Body of pancreas (tissue), 4 donors: ENCODE data around the gene FHOD3. TPM values are rescaled to one million over a fixed set of nuclear protein-coding genes. Genes with fewer than 3 reads are reported as not detected.

Experiments used
- ATAC-seq: fragments of 150-250 bp; one replicate; pipeline ENCODE4 v1.9.1; 2016
- DNase-seq, 4 donors: peaks; one replicate each; pipeline ENCODE4 v3.0.0-alpha.2; 2019
- H3K27ac ChIP-seq, 4 donors: fragments of 200-600 bp; sonication (generic); 1 replicate in 3 of 4; 2 replicates in 1 of 4; pipeline versions ENCODE4 v1.5.1 to v1.6.1; 2016 to 2019; ENCODE audit warnings: mild to moderate bottlenecking in 1 of 4, mixed read lengths in 1 of 4, moderate library complexity in 1 of 4
- H3K27me3 ChIP-seq, 2 donors: fragments of 200-600 bp; sonication (generic); one replicate each; pipeline ENCODE4 v1.6.0; 2016; ENCODE audit warnings: mild to moderate bottlenecking in 1 of 2
- H3K36me3 ChIP-seq, 2 donors: fragments of 200-600 bp; sonication (generic); replicated peaks in 1 of 2; 2 replicates each; pipeline ENCODE4 v1.5.1; 2016; ENCODE audit warnings: low read depth in 2 of 2; ENCODE audit not compliant: insufficient read depth in 1 of 2
- H3K4me1 ChIP-seq: fragments of 200-600 bp; sonication (generic); one replicate; pipeline ENCODE4 v1.6.0; 2016
- H3K4me3 ChIP-seq, 2 donors: fragments of 200-600 bp; sonication (generic); 1 replicate in 1 of 2; 2 replicates in 1 of 2; pipeline ENCODE4 v1.5.1; 2016 to 2019
- H3K9me3 ChIP-seq, 3 donors: fragments of 200-600 bp; sonication (generic); 1 replicate in 2 of 3; 2 replicates in 1 of 3; pipeline ENCODE4 v1.5.1; 2016
- CTCF ChIP-seq, 7 experiments: fragments of 450-650 bp in 4 of 7; fragments of 200-600 bp in 3 of 7; sonication (generic) in 3 of 7; IDR thresholded peaks; one replicate each; pipeline ENCODE4 v1.5.1; 2016 to 2019; ENCODE audit warnings: antibody characterized with exemption in 7 of 7
- POLR2A ChIP-seq, 3 donors: fragments of 450-650 bp; IDR thresholded peaks; one replicate each; pipeline ENCODE4 v1.6.1; 2016; ENCODE audit warnings: antibody characterized with exemption in 3 of 3, mild to moderate bottlenecking in 2 of 3
- WGBS, 2 donors: methylation state at CpG; one replicate each; pipeline ENCODE4 v1.1.5; 2017; 5-methylcytosine and 5-hydroxymethylcytosine counted together
- intact Hi-C: fragments of 100-400 bp; cut with DNase I; formaldehyde crosslinking; loops from one replicate; pipeline ENCODE4 v1.15.1; 2023
- total RNA-seq, 2 donors: library from RNA; depleted of rRNA; stranded (reverse); fragments of >200 nt; gene quantifications; one replicate each; pipeline ENCODE4 v1.1.0, GENCODE V29; 2016

Gene FHOD3
- total RNA-seq, 2 donors from 2014 or later, result 0.52 to 2.0 TPM

GRCh38 chr18:36428431-36429029 is 131.0 kb downstream of the FHOD3 start:
- H3K4me1 ChIP-seq, result peaks cover 6% of the 10 kb centered on the region
- no peak overlapping the region for H3K27ac ChIP-seq
- no peaks in the 10 kb centered on the region for H3K9me3 ChIP-seq
- TF ChIP-seq POLR2A (IDR thresholded peaks at IDR 0.05) (no peak), CTCF (IDR thresholded peaks at IDR 0.05) (no peak)
- ATAC-seq (no peak), DNase-seq (no peak)
- no peaks in the 10 kb centered on the region for H3K27me3 ChIP-seq
- intact Hi-C loops, result no loop called here
- 87 to 89% methylated on average over 8 of the region's 8 CpGs for WGBS, 2 donors
- H3K36me3 ChIP-seq, result no peaks in the 10 kb centered on the region
- no peak overlapping the region for H3K4me3 ChIP-seq

- DNase-seq (no peak), ATAC-seq (no peak)
- WGBS, 2 donors, result 80 to 82% methylated on average over 4 of the region's 4 CpGs
- intact Hi-C loops, result no loop called here
- no peak overlapping the region for H3K4me3 ChIP-seq
- no peaks in the 10 kb centered on the region for H3K9me3 ChIP-seq
- no peak for TF ChIP-seq POLR2A (IDR thresholded peaks at IDR 0.05)
- TF ChIP-seq CTCF (IDR thresholded peaks at IDR 0.05), result no peak
- no peaks in the 10 kb centered on the region for H3K36me3 ChIP-seq
- H3K4me1 ChIP-seq, result peaks cover 6% of the 10 kb centered on the region
- H3K27me3 ChIP-seq, result no peaks in the 10 kb centered on the region
- no peak overlapping the region for H3K27ac ChIP-seq
Observed at GRCh38 chr18:36432880-36433555, 135.5 kb downstream of the FHOD3 start.

GRCh38 chr18:36436387-36436786 is 138.9 kb downstream of the FHOD3 start:
- intact Hi-C loops, result no loop called here
- Histone ChIP-seq H3K9me3 (no peaks in the 10 kb centered on the region), H3K4me3 (no peak overlapping the region), H3K27ac (no peak overlapping the region), H3K4me1 (peaks cover 12% of the 10 kb centered on the region), H3K27me3 (no peaks in the 10 kb centered on the region), H3K36me3 (no peaks in the 10 kb centered on the region)
- DNase-seq (no peak), ATAC-seq (no peak)
- WGBS, 2 donors, result 90 to 93% methylated on average over 5 of the region's 5 CpGs
- TF ChIP-seq POLR2A (IDR thresholded peaks at IDR 0.05), result no peak
- no peak for TF ChIP-seq CTCF (IDR thresholded peaks at IDR 0.05)

GRCh38 chr18:36440614-36441013 is 143.1 kb downstream of the FHOD3 start:
- peak in 1 of 4 donors; percentile 19 for DNase-seq
- intact Hi-C loops, result no loop called here
- Histone ChIP-seq H3K36me3 (no peaks in the 10 kb centered on the region), H3K4me3 (no peak overlapping the region), H3K27ac (peak overlapping the region in 3 of 4 donors; percentile 39 to 49 (median 40)), H3K9me3 (no peaks in the 10 kb centered on the region), H3K4me1 (peaks cover 20% of the 10 kb centered on the region), H3K27me3 (no peaks in the 10 kb centered on the region)
- WGBS, 2 donors, result 58 to 69% methylated on average over 2 of the region's 2 CpGs
- ATAC-seq, result peak; percentile 71
- TF ChIP-seq POLR2A (IDR thresholded peaks at IDR 0.05), result no peak
- no peak for TF ChIP-seq CTCF (IDR thresholded peaks at IDR 0.05)
